ENCODE measurements around the gene TOR2A.
A peak's percentile ranks its signal among the peaks of the same experiment; 100 is the strongest.
"Not testable (repeated sequence)": the region's sequence is repeated elsewhere in the genome, so short reads cannot be mapped to it uniquely, and the experiment has no call there.

Gene TOR2A

GRCh38 chr9:127767909-127768331 is 32.8 kb upstream of the TOR2A start:
- no peak for FAIRE-seq

- no peak for FAIRE-seq
Observed at GRCh38 chr9:127767410-127767809, 32.3 kb upstream of the TOR2A start.

GRCh38 chr9:127765418-127765817 is 30.3 kb upstream of the TOR2A start:
- FAIRE-seq: no peak

GRCh38 chr9:127763918-127764384 is 28.9 kb upstream of the TOR2A start:
- no peak for FAIRE-seq

GRCh38 chr9:127762111-127762676 is 27.1 kb upstream of the TOR2A start:
- FAIRE-seq: no peak

- FAIRE-seq: no peak
Observed at GRCh38 chr9:127761491-127761956, 26.4 kb upstream of the TOR2A start.

GRCh38 chr9:127761061-127761460 is 26.0 kb upstream of the TOR2A start:
- no peak for FAIRE-seq

GRCh38 chr9:127758843-127759242 is 23.7 kb upstream of the TOR2A start:
- no peak for FAIRE-seq

GRCh38 chr9:127756776-127757175 is 21.7 kb upstream of the TOR2A start:
- not testable (repeated sequence) for FAIRE-seq

GRCh38 chr9:127756233-127756632 is 21.1 kb upstream of the TOR2A start:
- FAIRE-seq: no peak

GRCh38 chr9:127755061-127756060 is 20.3 kb upstream of the TOR2A start:
- FAIRE-seq: no peak

GRCh38 chr9:127754099-127755060 is 19.3 kb upstream of the TOR2A start:
- no peak for FAIRE-seq

- no peak for FAIRE-seq
Observed at GRCh38 chr9:127753622-127754021, 18.5 kb upstream of the TOR2A start.

- FAIRE-seq: no peak
Observed at GRCh38 chr9:127753148-127753547, 18.1 kb upstream of the TOR2A start.

GRCh38 chr9:127751269-127752054 is 16.4 kb upstream of the TOR2A start:
- FAIRE-seq: no peak

GRCh38 chr9:127749090-127749787 is 14.1 kb upstream of the TOR2A start:
- FAIRE-seq: no peak

- FAIRE-seq: no peak
Observed at GRCh38 chr9:127746959-127747569, 12.0 kb upstream of the TOR2A start.

- no peak for FAIRE-seq
Observed at GRCh38 chr9:127744398-127745110, 9.5 kb upstream of the TOR2A start.

- FAIRE-seq: peak; percentile 66
Observed at GRCh38 chr9:127742435-127743088, 7.5 kb upstream of the TOR2A start.

All from islet of Langerhans (tissue), 1 donor.